Fibroblast of gingiva (primary cell): ENCODE results near the gene CSF1R.

Source experiments
- DNase-seq: peaks from one replicate; pipeline ENCODE4 v3.0.0-alpha.2; 2011; ENCODE audit warnings: low read depth

Gene CSF1R

DNA sequence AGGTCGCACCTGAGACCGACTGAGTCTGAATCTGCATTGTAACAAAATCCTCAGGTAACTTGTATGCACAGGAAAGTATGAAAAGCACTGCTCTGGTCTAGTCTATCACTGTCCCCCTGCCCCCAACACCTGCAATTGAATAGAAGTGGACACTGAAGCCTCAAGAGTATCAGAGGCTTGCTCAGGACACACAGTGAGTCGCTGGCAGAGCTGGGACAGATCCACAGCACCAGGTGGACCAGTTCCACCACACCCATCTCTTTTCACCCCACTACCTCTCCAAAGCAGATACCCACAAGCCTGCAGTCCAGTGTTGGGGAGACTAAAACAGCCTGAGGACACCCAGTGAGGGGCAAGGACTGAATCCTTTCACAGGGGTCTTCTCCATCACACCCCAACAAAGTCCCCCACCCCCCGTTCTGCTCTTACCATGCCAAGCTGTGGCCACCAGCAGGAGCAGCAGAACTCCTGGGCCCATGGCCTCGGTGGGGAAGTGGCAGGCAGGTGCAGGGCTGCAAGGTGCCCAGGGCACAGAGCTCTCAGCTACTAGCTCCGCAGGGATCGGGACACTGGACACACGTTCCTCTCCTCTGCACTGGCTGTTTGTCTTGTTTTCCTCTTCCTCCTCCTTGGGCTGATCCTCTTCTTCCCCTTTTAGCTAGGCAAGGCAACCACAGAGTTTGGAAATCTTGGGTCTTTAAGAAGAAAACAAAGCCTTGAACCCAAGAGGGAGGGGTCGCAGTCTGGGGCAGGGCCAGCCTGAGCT, at the start of gene CSF1R:
Gene CSF1R (minus strand): TSS at position 605 of the 766 bp plus-strand sequence. CDS start 127 bp downstream, at position 478.
- DNase-seq = no peak

DNA sequence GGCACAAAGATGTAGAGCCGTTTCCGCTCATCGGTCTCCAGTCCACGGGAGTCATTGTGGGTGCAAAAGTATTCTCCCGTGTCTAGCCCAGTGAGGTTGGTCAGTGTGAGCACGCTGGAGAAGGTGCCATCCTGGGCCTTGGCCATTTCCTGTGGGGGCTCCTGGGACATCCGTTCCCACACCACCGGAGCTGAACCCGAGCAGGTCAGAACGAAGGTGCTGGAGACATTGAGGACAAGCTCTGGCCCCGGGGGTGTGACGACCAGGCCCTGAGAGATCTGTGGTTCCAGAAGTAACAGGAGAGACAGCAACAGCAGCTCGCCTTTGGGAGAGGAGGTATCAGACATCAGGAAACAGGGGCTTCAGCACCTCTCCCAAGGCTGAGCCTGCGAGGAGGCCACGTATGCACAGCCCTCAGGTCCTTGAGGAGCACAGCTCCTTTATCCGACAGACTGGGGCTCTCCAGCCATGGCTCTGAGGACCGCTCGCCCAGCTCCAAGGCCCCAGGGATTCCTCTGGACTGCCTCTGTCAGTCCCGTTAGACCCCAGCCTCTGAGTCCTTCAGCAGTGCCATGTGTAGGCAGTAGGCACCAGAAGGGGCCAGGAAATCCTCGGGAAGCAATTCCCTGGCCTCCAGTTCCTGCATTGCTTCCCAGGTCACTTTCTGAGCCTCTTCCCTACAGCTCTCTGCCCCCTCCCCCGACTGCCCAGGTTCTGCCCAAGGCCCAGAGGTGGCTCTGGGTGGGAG, 49.4 kb upstream of the CSF1R start:
- no peak for DNase-seq

DNA sequence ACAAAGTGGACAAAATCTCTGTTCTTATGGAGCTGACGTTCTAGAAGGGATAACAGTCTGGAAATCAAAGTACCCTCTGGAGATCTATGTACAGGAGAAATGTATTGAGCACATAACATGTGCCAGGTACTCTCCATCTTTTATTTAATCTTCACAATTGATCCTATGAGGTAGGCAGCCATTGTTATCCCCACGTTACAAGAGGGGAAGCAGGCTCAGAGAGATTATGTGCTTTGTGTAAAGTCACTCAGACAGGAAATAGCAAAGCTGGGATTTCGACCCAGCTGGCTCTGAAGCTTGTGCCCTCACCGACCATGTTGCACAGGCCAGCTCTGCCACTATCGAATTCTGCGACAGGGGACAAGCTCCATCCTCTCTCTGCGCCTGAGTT, 47.8 kb upstream of the CSF1R start:
- no peak for DNase-seq

DNA sequence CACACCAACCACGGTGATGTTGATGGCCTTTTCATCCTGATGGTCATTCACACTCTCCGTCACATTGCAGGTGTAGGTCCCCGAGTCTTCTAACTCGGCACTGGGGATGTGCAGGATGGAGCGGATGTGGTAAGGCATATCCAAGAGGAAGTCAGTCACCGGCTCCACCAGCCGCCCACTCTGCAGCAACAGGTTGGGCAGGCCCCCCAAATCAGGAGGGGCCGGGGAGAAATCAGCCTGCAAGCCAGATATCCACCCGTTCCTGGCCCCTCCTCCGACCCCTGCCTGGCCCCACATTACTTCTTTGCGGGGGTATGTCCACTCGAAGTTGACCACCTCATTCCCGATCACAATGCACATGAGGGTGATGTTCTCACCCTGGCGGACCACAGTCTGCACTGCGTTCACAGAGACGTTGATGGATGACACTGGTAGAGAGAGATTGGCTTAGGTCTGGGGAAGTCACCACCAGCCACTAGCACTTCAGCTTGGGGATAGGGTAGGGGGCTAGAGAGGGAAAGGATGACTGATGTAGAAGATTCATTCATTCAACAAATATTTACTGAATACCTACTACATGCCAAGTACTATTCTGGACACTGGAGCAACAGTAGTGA, 47.3 kb upstream of the CSF1R start:
- no peak for DNase-seq

DNA sequence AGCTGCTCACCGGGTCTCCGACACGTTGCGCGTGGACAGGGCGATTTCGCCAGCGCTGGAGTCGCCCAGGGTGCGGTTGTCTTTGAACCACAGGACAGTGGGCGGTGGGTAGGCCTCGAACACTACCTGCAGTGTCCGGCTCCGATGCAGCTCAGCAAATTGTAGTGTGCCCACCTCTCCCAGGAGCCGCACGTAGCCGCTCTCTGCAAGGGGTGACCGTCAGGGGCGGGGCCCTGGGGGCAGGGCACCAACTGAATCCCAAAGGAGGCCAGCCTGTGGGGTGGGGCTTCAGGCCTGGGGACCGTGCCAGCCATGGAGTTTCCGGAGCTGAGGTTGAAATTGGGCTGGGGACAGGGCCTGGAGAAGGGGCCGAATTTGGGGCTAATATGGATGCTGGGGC, 46.4 kb upstream of the CSF1R start:
- no peak for DNase-seq

DNA sequence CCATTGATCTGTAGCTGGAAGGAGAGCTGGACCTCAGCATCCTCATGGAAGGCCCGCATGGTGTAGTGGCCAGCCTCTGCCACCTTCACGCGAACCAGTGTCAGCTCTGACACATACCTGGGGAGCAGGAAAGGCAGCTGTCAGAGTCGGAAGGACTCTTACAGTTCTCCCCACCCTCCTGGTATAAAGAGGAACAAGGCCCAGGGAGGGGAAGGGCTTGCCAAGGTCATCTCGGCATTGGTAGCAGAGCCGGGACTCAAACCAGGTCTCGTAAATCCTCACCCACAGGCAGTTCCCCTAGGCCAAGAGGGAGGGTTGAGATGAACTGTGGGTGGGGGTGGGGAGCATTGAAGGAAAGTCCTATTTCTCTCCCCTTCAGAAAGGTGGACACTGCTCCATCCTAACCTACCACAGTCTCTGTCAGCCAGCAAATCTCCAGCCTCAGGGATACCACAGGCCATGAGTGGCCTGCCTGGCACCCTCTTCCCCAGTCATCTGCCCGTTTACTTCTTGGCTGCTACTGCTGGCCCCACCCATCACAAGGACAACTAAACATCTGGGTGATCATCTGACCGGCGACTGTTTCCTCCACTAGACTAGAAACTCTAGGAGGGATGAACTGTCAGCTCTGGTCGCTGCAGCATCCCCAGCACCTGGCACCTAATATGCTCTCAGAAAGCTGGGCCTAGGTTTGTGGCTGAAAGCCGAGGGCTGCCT, 45.8 kb upstream of the CSF1R start:
- DNase-seq = peak; percentile 65

DNA sequence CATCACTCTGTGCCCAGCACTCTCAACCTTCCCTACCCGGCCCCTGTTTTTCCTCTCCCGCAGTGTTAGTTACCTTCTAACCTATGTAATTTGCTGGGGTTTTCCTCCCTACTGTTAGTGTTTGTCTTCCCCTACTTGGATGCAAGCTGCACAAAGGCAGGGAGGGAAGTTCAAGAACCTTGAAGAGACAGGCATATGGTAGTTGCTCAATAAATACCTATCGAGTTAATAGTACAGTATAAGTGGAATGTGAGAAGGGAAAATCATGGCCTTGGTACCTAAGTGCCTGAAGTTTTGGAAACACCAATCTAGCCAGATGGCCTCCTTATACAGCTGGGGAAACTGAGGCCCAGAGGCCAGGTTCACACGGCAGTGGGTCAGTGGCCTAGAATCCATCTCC, 45.1 kb upstream of the CSF1R start:
- no peak for DNase-seq

DNA sequence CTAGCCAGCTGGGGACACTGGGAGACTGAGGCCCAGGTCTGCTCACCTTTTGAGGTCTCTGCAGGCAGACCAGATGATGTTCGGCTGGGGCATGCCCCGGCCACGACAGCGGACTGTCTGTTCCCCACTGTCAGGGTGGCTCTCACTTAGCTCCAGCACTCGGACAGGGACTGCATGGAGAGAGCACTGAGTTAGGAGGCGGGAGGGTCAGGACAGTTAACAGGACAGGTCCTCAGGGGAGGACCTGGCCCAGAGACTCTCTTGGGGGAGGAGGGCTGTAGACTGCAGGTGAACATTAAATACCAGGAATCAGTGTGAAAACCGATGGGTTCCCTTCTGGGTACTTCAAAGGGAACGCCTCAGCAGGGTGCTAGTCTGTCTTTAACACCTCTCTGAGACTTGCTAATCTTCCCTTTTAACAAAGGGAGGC, 44.2 kb upstream of the CSF1R start:
- DNase-seq = no peak

DNA sequence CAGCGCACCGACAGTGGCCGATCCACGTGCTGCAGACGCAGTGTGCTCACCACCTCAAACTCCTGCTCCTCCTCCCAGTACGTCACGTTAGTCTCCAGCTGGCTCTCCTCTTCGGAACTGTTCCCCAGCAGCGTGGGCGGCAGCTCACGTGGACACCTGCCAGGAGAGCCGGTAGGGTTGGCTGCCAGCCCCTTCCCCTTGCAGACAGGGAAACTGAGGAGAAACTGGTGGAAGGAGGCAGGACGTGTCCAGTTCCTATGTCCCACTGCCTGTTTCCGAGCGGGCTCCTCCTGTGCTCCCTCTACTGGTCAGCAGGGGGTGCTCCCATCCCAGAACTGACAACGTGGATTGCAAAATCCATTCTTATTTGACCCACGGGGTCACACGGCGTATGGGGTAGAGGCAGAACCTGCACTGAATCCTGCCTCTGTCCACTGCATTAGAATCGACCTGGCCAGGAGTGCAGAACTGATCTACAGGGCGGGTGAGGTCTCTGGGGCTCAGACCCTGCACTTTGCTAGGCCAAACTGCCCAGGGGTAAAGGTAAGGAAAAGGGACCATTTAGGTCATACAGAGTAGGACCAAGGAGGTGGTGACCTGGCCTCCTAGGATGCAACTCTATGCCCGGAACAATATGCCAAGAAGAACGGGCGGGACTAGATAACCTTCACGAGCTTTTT, 43.6 kb upstream of the CSF1R start:
- DNase-seq = peak; percentile 72

DNA sequence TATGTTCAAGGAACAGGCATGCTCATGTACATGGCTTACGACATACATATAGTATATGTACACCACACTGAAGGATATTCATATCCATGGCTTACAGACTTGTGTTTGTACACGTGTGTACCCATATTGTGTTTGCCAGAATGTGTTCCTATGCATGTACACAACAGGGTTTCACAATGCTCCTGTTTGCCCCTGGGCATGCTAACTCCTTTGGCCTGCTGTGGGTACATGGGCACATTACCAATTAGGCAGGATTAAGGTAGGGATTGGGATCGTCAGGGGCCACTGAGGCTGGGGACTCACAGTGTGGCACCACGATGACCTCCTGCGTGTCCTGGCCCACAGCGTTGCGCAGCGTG, 43.1 kb upstream of the CSF1R start:
- no peak for DNase-seq

DNA sequence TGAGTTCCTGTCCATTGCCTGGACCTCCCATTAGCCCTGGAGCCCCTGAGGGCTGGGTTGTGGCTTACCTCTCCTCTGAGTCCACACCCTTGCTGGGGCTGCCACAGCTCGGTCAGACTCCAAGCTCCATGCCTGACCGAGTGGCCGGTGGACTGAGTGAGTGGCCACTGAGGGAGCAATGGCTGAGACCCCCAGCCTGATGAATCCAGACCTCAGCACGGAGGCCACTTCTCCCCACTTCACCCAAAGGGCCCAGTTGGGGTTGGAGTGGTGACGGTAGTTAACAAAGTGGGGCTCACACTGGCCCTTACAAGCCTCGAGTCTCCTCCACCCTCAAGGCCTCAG, 40.5 kb upstream of the CSF1R start:
- no peak for DNase-seq

DNA sequence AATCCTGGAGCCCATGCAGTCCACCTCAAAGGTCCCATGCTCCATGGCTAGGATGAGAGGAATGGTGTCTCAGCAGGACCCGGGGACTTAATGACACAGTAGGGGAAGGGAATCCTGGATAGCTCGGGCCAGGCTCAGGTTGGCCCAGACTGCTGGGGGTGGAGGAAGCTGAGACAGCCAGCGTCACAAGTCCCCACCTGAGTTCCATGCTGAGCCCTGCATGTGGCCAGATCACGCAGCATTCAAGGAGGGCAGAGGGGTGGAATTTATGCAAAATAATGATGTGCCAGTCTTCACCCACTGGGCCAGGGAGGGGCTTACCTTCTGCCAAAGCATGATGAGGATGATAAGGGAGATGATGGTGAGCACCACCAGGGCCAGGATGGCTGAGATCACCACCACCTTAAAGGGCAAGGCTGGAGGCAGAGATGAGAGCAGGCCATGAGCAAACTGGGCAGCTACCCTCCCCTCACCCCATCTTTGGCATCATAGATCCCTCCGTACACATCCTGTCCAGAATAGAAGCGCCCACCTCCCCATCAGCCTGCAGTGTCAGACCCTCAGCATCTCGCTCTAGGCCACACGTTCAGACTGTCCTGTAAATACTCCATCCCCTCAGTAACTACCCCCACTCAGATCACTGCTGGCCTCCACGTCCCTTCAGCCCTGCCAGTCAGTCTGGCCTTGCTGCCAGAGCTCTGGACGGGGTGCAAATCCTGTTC, 40.0 kb upstream of the CSF1R start:
- no peak for DNase-seq

DNA sequence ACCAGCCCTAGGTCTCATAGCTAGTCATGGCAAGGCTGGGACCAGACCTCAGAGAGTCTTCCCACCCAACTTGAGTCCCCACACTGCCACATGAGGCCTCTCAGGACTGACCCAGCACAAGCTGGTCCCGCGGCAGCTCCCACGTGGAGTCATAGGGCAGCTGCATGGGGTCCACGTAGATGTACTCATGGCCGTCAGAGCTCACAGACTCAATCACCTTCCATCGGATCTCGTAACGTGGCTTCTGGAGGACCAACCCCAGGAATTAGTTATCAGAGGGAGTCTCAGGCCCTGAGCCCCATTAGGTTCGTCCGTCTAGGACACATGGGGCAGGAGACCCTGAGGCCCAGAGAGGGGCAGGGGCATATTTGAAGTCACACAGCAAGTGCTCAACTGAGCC, 39.0 kb upstream of the CSF1R start:
- no peak for DNase-seq

DNA sequence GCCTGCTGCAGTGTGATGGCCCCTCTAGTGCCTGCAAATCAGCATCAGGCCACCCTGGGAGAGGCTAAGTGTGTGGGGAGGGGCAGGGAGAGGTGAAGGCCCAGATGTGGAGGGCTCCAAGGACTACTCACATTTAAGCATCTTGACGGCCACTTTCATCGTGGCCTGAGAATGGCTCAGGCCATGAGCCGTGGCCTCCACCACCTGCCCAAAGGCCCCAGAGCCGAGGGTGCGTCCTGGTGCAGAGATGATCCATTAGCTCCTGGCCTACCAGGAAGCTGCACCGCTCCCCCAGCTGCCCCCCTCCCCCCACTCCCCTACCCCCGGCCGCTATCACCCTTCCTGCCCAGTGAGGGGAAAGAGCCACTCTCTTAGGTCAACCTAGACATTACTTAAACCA, 38.2 kb upstream of the CSF1R start:
- DNase-seq = no peak

DNA sequence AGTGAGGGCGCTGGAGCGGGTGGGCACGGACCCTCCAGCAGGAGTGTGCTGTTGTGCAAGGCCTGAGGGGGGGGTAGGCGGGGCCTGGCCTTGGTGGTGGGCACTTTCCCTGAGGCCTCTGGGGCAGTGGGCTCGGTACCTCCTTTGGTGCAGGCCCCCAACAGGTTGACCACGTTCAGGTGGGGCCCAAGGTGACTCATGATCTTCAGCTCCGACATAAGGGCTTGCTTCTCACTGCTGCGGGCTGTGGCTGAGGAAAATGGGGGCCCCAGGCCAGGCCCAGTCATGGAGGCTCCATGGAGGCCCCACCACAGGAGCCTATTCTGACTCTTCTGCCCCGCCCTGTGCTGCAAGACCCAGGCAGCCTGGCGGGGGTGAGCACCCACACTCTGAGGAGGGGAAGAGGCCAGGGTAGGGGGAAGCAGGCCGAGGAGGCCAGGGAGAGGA, 37.8 kb upstream of the CSF1R start:
- DNase-seq = no peak

DNA sequence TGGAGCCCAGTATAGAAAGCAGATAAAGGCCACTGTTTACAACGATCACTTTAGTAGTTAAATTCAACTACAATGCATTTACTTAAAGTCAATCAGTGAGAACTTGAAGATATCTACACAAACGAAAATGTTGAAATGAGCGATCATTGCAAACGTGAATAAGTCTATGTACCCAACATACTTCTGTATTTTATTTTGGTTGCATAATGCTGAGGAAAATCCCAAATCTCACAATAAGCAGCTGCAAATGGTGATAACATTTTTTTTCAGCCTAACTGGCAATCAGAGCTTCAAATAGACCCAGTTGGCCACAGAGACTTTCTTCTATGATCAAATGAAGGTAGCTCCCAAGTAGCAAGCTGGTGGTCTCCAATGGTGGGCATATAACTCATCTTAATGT, 37.2 kb upstream of the CSF1R start:
- no peak for DNase-seq

DNA sequence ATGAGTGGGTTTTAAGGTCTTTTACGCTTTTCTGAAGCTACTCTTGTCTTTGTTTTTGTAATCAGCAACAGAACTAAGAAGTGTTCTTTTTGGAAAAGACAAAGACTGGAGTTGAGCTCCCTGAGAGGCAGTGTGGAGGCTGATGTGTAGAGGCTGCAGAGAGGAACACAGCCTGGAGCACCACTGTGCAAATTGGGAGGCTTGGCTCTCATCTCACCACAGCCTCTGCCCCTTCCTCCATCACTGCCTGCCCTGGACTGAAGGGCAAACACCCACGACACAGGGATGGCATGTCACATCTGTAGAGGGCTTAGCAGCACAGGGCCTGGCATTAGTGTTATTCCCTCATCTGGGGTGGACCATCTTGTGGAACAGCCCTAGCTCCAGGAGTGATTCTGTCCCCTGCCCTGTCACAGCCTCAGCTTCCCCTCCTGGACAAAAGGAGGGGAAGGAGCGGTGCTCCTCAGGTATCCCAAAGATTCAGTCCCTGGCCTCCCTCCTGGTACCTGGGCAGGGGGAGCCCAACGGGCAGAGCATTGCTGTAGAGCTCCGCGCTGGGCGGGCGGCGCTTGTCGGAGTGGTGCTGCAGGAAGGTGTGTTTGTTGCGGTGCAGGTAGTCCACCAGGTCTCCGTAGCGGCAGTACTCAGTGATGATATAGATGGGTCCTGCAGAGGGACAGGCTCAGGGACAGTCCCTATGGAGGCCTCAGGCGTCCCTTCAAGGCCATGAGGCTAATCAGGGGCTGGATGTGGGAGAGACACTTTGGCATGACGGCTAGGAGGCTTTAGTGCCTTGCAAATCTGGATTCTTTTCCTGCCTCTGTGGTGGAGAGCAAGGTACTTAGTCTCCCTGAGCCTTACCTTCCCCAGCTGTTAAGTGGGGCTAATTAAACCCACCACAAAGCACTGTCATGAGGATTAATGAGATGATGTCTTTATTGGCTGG, 36.5 kb upstream of the CSF1R start:
- no peak for DNase-seq

DNA sequence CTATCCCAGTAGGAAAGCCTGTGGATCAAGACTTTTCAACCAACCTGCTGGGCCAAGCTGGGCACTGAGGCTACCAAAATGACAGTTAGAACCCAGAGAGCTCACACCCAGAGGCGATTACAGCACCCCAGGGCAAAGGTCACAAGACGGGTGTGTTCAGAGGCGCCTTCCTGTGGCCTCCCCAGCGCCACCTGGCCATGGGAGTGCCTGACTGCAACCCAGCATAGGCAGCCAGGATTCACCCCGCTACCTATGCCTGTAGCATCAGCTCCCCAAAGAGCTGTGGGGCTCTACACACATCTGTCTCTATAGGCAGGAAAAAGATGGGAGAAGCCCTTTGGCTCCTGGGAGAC, 35.8 kb upstream of the CSF1R start:
- DNase-seq = no peak

DNA sequence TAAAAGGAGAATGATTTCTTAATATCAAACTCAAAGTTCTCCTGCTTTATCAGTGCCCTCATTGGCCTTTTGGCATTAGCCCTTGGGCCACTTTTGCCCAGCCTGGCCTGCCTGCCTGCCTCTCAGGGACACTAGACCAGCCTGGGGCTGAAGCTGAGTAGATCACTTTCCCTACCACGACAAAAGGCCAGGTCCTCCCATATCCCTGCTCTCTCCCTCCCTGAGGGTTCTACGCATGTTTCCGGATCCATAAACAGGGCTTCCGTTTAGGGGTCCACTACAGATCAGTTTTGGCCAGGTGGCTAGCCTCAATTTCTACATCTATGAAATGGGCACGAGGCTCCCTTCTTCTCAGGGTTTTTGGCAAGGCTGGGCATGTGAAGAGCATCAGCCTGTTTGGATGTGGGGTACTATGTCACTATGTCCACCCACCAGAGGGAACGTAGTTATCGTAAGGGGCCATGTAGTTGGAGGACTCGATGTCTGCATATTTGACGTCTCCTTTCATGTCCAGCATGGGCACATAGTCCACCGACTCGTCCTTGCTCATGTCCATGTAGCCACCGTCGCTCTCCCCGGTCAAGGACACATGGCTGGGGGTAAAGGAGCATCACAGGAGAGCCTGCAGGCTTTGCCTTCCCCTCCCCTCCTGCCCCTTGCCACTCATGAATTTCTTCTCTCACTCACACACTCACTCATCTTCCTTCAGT, 35.2 kb upstream of the CSF1R start:
- no peak for DNase-seq
